AG09319 (cell line): ENCODE measurements around the gene FAM118B.

Experiments
- DNase-seq: peaks from one replicate; pipeline ENCODE4 v3.0.0-alpha.2; 2010; ENCODE audit warnings: low read depth; ENCODE audit errors: extremely low read depth
- TF ChIP-seq, protein P1 (sequence below): IDR thresholded peaks from 2 replicates; pipeline ENCODE4 v1.5.1; 2011; ENCODE audit warnings: low read depth, mild to moderate bottlenecking, inconsistent platforms, low read length, moderate library complexity

FAM118B gene

GRCh38 chr11:126282736-126283591 lies 71.4 kb downstream of the FAM118B start, which contains the start of gene TIRAP:
TIRAP (plus strand) TSS chr11:126283093; CDS start chr11:126290895, 7,802 bp downstream.
- DNase-seq: no peak
- TF ChIP-seq, protein P1, sequence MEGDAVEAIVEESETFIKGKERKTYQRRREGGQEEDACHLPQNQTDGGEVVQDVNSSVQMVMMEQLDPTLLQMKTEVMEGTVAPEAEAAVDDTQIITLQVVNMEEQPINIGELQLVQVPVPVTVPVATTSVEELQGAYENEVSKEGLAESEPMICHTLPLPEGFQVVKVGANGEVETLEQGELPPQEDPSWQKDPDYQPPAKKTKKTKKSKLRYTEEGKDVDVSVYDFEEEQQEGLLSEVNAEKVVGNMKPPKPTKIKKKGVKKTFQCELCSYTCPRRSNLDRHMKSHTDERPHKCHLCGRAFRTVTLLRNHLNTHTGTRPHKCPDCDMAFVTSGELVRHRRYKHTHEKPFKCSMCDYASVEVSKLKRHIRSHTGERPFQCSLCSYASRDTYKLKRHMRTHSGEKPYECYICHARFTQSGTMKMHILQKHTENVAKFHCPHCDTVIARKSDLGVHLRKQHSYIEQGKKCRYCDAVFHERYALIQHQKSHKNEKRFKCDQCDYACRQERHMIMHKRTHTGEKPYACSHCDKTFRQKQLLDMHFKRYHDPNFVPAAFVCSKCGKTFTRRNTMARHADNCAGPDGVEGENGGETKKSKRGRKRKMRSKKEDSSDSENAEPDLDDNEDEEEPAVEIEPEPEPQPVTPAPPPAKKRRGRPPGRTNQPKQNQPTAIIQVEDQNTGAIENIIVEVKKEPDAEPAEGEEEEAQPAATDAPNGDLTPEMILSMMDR: no peak

GRCh38 chr11:126284829-126285228 lies 73.2 kb downstream of the FAM118B start:
- DNase-seq: peak; percentile 72
- TF ChIP-seq, protein P1: no peak

- TF ChIP-seq, protein P1: no peak
- no peak for DNase-seq
Measured at GRCh38 chr11:126288237-126288636, 76.7 kb downstream of the FAM118B start.

- no peak for DNase-seq
- TF ChIP-seq, protein P1: no peak
Measured at GRCh38 chr11:126290887-126291286, 79.3 kb downstream of the FAM118B start.

DNA sequence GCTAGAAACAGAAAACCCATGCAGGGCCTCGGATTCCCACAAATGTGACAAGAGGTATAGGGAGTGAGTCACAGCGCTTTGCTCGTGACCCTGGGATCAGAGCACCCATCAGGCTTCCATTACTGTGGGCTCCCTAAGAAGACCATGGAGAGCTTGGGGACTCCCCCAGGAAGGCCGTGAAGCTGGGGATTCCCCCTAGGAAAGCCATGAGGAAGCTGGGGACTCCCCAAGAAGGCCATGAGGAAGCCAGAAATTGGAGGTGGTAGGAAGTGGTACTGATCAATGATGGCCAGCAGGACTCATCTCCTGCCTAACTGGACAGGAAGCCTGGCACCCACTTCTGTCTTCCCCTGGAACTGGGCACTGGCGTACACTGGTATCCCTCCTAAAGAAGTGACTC lies 82.1 kb downstream of the FAM118B start:
- TF ChIP-seq, protein P1: no peak
- DNase-seq: no peak

- TF ChIP-seq, protein P1: no peak
- DNase-seq: no peak
Measured at GRCh38 chr11:126297004-126297403, 85.4 kb downstream of the FAM118B start.

DNA sequence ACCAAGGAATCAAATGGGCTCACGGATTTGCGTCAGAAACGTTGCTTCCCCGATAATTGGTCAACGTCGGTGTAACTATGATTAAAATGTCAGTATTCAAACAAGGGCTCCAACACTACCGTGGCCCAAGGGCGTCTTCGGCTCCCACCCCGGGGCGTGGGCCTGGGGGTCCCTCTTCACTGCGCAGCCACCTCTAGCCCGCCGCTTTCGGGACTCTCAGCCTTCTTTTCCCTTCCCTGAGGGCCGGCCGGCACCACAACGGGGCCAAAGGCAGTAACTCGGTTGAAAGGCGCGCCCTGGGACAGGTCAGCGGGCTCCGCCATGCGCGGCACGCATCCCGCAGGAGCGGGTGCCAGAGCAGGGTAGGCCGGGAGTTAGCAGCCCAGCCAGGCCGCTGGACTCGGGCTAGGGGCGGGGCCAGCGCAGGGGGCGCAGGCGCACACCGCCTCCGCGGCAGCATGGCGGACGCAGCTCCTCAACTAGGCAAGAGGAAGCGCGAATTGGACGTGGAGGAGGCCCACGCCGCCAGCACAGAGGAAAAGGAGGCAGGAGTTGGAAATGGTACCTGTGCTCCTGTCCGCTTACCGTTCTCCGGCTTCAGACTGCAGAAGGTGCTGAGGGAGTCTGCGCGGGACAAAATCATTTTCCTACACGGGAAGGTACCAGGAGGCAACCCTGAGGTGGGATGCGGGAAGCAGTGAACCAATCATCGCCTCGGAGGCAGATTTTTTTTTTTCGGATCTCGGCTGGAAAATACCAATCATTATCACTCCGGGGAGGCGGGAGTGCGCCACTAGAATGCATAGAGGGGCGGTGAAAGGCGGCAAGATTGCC lies 92.3 kb downstream of the FAM118B start, which contains the start of gene DCPS:
TSS of gene DCPS (plus strand) at position 438 of the 834 bp plus-strand sequence. CDS start at position 459, 21 bp downstream.
- peak; percentile 75 for DNase-seq
- TF ChIP-seq, protein P1: no peak
